ENCODE measurements around the gene PRKCA. TPM values are rescaled to one million over a fixed set of nuclear protein-coding genes. Genes with fewer than 3 reads are reported as not detected.

Gene PRKCA
- total and polyA plus RNA-seq, 2 of the 13 experiments (the other 11 are each of a cell fraction or from before 2014, with no cell fraction given): 18.5 to 21.5 TPM

DNA sequence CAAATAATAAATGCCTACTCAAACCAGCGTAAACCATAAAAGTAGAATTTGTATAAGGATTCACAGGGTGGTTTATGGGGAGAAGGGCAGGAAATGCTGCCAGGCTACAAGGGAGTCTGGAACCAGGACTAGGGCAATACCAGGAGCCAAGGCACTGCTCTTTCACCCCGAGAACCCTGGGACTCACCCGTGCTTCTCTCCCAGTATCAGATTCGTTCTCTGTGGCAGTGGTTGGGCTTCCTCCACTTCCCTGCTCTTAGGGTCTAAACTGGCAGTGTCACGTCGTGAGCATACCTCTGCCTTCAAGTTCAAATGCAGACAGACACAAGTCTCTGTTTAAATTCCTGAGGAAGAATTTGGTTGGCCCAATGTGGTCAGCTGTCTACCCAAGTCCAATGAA, 49.3 kb downstream of the PRKCA start:
- in situ Hi-C loops (cut with HindIII; ENCODE audit: extremely low pct_ligation_motif_present, low pct_unique_long_range_greater_than_20kb): no loop called here
- CTCF ChIA-PET (ENCODE audit: low intra/inter-chr PET ratio, low total read pairs): no interaction called here
- H3K79me2 ChIP-seq (ENCODE audit: insufficient read depth, low read length): peaks cover 69% of the 10 kb centered on the region

More for the DNA sequence above, 49.3 kb downstream of the PRKCA start:
- Histone ChIP-seq H3K4me3 (replicated peaks in 1 of 3; ENCODE audit: insufficient read depth in 1 of 3, low read depth in 2 of 3, low read length in 3 of 3) (no peak overlapping the region), H3K9ac (ENCODE audit: insufficient read depth, low read depth, low read length) (no peak overlapping the region), H2AFZ (ENCODE audit: low read length) (no peak overlapping the region), H4K20me1 (ENCODE audit: insufficient read depth, low read length) (no peaks in the 10 kb centered on the region), H3K4me1 (ENCODE audit: insufficient read depth, low read length) (peaks cover 66% of the 10 kb centered on the region), H3K27me3 (ENCODE audit: control insufficient read depth in 1 of 2, insufficient read depth in 2 of 2, low read length in 2 of 2) (no peaks in the 10 kb centered on the region), H3K4me2 (ENCODE audit: low read depth, low read length) (no peak overlapping the region), H3K27ac (ENCODE audit: extremely low read length, insufficient read depth, low read length) (no peak overlapping the region), H3K9me3 (ENCODE audit: low read length) (no peaks in the 10 kb centered on the region), H3K36me3 (replicated peaks in 1 of 2; ENCODE audit: control insufficient read depth in 1 of 2, insufficient read depth in 2 of 2, low read length in 2 of 2) (no peaks in the 10 kb centered on the region)
- DNase-seq (ENCODE audit: low spot score) (no peak), ATAC-seq (no peak), FAIRE-seq (no peak)
- WGBS (ENCODE audit: low lambda C conversion rate): 94% methylated on average over 6 of the region's 6 CpGs
- TF ChIP-seq ZFYVE20 (CRISPR knock-in tag; IDR thresholded peaks at IDR 0.05; ENCODE audit: borderline replicate concordance, low read depth): no peak
- TF ChIP-seq, protein P1, sequence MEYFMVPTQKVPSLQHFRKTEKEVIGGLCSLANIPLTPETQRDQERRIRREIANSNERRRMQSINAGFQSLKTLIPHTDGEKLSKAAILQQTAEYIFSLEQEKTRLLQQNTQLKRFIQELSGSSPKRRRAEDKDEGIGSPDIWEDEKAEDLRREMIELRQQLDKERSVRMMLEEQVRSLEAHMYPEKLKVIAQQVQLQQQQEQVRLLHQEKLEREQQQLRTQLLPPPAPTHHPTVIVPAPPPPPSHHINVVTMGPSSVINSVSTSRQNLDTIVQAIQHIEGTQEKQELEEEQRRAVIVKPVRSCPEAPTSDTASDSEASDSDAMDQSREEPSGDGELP (IDR thresholded peaks at IDR 0.05; ENCODE audit: borderline replicate concordance, low read depth): no peak
- TF ChIP-seq SIN3B (IDR thresholded peaks at IDR 0.05; ENCODE audit: low read length): no peak
- TF ChIP-seq, protein P2, sequence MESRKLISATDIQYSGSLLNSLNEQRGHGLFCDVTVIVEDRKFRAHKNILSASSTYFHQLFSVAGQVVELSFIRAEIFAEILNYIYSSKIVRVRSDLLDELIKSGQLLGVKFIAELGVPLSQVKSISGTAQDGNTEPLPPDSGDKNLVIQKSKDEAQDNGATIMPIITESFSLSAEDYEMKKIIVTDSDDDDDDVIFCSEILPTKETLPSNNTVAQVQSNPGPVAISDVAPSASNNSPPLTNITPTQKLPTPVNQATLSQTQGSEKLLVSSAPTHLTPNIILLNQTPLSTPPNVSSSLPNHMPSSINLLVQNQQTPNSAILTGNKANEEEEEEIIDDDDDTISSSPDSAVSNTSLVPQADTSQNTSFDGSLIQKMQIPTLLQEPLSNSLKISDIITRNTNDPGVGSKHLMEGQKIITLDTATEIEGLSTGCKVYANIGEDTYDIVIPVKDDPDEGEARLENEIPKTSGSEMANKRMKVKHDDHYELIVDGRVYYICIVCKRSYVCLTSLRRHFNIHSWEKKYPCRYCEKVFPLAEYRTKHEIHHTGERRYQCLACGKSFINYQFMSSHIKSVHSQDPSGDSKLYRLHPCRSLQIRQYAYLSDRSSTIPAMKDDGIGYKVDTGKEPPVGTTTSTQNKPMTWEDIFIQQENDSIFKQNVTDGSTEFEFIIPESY (CRISPR knock-in tag; IDR thresholded peaks at IDR 0.05): no peak
- TF ChIP-seq, protein P3, sequence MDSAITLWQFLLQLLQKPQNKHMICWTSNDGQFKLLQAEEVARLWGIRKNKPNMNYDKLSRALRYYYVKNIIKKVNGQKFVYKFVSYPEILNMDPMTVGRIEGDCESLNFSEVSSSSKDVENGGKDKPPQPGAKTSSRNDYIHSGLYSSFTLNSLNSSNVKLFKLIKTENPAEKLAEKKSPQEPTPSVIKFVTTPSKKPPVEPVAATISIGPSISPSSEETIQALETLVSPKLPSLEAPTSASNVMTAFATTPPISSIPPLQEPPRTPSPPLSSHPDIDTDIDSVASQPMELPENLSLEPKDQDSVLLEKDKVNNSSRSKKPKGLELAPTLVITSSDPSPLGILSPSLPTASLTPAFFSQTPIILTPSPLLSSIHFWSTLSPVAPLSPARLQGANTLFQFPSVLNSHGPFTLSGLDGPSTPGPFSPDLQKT (CRISPR knock-in tag; IDR thresholded peaks at IDR 0.05; ENCODE audit: borderline replicate concordance): no peak
- TF ChIP-seq ZNF160 (CRISPR knock-in tag; IDR thresholded peaks at IDR 0.05): no peak
- intact Hi-C loops (cut with micrococcal nuclease; ENCODE audit: unreplicated experiment): no loop called here
- POLR2A ChIA-PET: no interaction called here
- no TSS peak for BruUV-seq (replicated peaks)

All from HepG2 (cell line).